GM12878 (cell line): Measurements from ENCODE around the gene GALNT12. TPM values are rescaled to one million over a fixed set of nuclear protein-coding genes. Genes with fewer than 3 reads are reported as not detected.

Source experiments
- CHD1 ChIP-seq: IDR thresholded peaks from 2 replicates; pipeline ENCODE4 v1.6.1; 2012; ENCODE audit warnings: low read depth, low read length, improper control_type of control experiment
- HDGF ChIP-seq: fragments of 450-650 bp; IDR thresholded peaks from 2 replicates; pipeline ENCODE4 v1.6.1; 2016; ENCODE audit warnings: antibody characterized with exemption
- IKZF1 ChIP-seq: fragments of 450-650 bp; conservative IDR thresholded peaks from 2 replicates; pipeline ENCODE4 v1.6.1; 2017; ENCODE audit warnings: antibody characterized with exemption, mild to moderate bottlenecking
- NFIC ChIP-seq: IDR thresholded peaks from 2 replicates; pipeline ENCODE4 v1.6.1; 2012; ENCODE audit warnings: low read depth, mild to moderate bottlenecking, inconsistent platforms, low read length, moderate library complexity
- NR2F1 ChIP-seq: fragments of 450-650 bp; conservative IDR thresholded peaks from 2 replicates; pipeline ENCODE4 v1.6.1; 2017; ENCODE audit warnings: mild to moderate bottlenecking
- RUNX3 ChIP-seq: IDR thresholded peaks from 2 replicates; pipeline ENCODE4 v1.6.1; 2012; ENCODE audit warnings: low read length, inconsistent platforms
- polyA plus RNA-seq, 11 experiments: library from polyadenylated mRNA; depleted of rRNA in 4 of 11; unstranded in 6 of 11; stranded (reverse) in 5 of 11; fragments of >200 nt; fragmentation: Nextera tagmentation in 4 of 11; fragmentation: Illumina TruSeq in 1 of 11; extraction: Ambion mirVana in 4 of 11; extraction: Trizol in 1 of 11; gene quantifications; 1 replicate in 1 of 11; 2 replicates in 10 of 11; pipeline versions ENCODE4 v1.2.1 to v1.2.3, GENCODE V29; 2011 to 2016; ENCODE audit warnings: inconsistent platforms in 2 of 11, missing spikeins in 2 of 11, low read depth in 1 of 11
- total RNA-seq, 4 experiments: library from RNA; depleted of rRNA in 3 of 4; stranded (reverse); fragments of >200 nt in 3 of 4; fragmentation: Illumina TruSeq in 1 of 4; extraction: Trizol in 1 of 4; gene quantifications; 2 replicates each; pipeline versions ENCODE4 v1.2.1 to v1.2.3, GENCODE V29; 2013 to 2021
- TF ChIP-seq, protein P1 (sequence below): fragments of 450-650 bp; formaldehyde crosslinking; IDR thresholded peaks from 2 replicates; pipeline ENCODE4 v1.5.0; 2022; ENCODE audit warnings: mild to moderate bottlenecking, missing genetic modification characterization
- TF ChIP-seq, protein P2 (sequence below): fragments of 450-650 bp; IDR thresholded peaks from 2 replicates; pipeline ENCODE4 v1.6.1; 2018; ENCODE audit warnings: mild to moderate bottlenecking, low read depth, moderate library complexity; ENCODE audit not compliant: partially characterized antibody

The GALNT12 gene
- total and polyA plus RNA-seq, 10 of the 15 experiments (the other 5 are each of a cell fraction or from before 2014, with no cell fraction given), result 0.13 to 5.3 (median 3.2) TPM

DNA sequence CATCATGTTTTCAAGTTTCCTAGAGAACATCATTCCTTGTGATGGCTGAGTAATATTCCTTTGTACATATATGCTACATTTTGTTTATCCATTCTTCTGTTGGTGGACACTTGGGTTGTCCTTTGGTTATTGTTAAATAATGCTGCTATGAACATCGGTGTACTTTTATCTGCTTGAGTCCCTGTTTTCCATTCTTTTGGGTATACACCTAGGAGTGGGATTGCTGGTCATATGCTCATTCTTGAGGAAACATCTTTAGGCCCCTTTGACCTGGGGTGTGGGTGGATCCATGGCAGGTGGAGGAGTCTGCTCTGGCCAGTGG is 25.3 kb downstream of the GALNT12 start (continued):
- TF ChIP-seq, protein P1, sequence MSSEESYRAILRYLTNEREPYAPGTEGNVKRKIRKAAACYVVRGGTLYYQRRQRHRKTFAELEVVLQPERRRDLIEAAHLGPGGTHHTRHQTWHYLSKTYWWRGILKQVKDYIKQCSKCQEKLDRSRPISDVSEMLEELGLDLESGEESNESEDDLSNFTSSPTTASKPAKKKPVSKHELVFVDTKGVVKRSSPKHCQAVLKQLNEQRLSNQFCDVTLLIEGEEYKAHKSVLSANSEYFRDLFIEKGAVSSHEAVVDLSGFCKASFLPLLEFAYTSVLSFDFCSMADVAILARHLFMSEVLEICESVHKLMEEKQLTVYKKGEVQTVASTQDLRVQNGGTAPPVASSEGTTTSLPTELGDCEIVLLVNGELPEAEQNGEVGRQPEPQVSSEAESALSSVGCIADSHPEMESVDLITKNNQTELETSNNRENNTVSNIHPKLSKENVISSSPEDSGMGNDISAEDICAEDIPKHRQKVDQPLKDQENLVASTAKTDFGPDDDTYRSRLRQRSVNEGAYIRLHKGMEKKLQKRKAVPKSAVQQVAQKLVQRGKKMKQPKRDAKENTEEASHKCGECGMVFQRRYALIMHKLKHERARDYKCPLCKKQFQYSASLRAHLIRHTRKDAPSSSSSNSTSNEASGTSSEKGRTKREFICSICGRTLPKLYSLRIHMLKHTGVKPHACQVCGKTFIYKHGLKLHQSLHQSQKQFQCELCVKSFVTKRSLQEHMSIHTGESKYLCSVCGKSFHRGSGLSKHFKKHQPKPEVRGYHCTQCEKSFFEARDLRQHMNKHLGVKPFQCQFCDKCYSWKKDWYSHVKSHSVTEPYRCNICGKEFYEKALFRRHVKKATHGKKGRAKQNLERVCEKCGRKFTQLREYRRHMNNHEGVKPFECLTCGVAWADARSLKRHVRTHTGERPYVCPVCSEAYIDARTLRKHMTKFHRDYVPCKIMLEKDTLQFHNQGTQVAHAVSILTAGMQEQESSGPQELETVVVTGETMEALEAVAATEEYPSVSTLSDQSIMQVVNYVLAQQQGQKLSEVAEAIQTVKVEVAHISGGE, result no peak
- TF ChIP-seq NFIC, result no peak
- no peak for TF ChIP-seq IKZF1
- TF ChIP-seq NR2F1, result no peak
- TF ChIP-seq HDGF, result no peak
- TF ChIP-seq CHD1, result no peak
- TF ChIP-seq, protein P2, sequence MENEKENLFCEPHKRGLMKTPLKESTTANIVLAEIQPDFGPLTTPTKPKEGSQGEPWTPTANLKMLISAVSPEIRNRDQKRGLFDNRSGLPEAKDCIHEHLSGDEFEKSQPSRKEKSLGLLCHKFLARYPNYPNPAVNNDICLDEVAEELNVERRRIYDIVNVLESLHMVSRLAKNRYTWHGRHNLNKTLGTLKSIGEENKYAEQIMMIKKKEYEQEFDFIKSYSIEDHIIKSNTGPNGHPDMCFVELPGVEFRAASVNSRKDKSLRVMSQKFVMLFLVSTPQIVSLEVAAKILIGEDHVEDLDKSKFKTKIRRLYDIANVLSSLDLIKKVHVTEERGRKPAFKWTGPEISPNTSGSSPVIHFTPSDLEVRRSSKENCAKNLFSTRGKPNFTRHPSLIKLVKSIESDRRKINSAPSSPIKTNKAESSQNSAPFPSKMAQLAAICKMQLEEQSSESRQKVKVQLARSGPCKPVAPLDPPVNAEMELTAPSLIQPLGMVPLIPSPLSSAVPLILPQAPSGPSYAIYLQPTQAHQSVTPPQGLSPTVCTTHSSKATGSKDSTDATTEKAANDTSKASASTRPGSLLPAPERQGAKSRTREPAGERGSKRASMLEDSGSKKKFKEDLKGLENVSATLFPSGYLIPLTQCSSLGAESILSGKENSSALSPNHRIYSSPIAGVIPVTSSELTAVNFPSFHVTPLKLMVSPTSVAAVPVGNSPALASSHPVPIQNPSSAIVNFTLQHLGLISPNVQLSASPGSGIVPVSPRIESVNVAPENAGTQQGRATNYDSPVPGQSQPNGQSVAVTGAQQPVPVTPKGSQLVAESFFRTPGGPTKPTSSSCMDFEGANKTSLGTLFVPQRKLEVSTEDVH, result no peak
- no peak for TF ChIP-seq RUNX3
- TF ChIP-seq, all 136 proteins: peak for 0
